ENCODE results near the gene KLHL35.

Gene KLHL35

DNA sequence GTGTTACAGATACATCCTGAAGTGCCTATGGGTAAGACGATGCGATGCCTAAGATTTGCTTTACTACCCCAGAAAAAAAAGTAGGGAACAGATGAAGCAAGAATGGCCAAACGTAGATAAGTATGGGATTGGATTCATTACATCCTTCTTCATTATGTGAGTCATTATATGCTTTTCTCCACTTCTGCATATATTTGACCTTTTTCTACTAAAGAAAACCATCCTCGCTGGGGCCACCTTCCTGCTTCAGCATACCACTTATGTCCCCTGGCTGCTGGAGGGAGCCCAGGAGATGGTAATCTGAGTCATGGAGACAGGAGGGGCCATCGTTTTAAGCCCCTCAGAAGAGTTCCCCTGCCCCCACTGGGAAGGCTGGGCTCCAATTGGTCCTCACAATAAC lies 14.4 kb upstream of the KLHL35 start:
- no peak for TF ChIP-seq POLR2A (IDR thresholded peaks at IDR 0.05; ENCODE audit: extremely low read depth, insufficient read length)
- no peak for TF ChIP-seq MYC (IDR thresholded peaks at IDR 0.05; ENCODE audit: low read depth, low read length)
- TF ChIP-seq MAX (IDR thresholded peaks at IDR 0.05; ENCODE audit: low read depth, low read length): no peak
- TF ChIP-seq CTCF (IDR thresholded peaks at IDR 0.05; ENCODE audit: low read depth, low read length): no peak
- H3K4me3 ChIP-seq (ENCODE audit: low read depth, low read length): no peak overlapping the region
- no peak for DNase-seq (ENCODE audit: low read depth)

DNA sequence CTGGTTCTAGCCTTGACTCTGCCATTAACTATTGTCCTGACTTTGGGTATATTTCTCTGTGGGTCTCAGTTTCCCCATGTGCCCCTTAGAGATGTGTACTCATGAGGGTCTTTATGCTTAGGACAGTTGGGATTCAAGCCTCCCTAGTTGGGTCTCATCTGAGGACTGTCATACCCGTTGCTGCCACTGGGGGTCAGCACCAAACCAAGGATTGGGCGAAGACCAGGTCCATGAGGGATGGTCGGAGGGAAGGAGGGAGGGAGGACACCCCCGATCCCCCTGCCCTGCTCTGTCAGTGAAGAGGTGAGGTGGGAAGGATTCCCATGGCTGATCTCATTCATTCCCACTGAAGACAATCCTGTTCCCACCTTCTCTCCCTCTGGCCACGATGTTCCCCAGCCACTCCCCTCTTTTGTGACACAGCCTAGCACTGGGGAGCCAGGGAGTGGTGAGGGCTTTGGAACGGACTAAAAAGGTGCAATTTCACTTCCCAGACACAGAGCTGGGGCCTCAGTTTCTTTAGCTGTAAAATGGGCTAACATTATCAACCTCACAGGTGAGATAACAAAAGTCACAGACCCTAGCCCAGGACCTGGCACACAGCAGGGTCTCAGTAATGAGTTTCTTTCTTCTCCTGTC lies 12.4 kb upstream of the KLHL35 start:
- H3K4me3 ChIP-seq (ENCODE audit: low read depth, low read length): no peak overlapping the region
- TF ChIP-seq POLR2A (IDR thresholded peaks at IDR 0.05; ENCODE audit: extremely low read depth, insufficient read length): no peak
- TF ChIP-seq CTCF (IDR thresholded peaks at IDR 0.05; ENCODE audit: low read depth, low read length): peak; percentile 95
- TF ChIP-seq MAX (IDR thresholded peaks at IDR 0.05; ENCODE audit: low read depth, low read length): peak; percentile 24; the same call in 1 of the 2 replicates
- no peak; the same call in 1 of the 2 replicates for TF ChIP-seq MYC (IDR thresholded peaks at IDR 0.05; ENCODE audit: low read depth, low read length)
- peak; percentile 68 for DNase-seq (ENCODE audit: low read depth)

DNA sequence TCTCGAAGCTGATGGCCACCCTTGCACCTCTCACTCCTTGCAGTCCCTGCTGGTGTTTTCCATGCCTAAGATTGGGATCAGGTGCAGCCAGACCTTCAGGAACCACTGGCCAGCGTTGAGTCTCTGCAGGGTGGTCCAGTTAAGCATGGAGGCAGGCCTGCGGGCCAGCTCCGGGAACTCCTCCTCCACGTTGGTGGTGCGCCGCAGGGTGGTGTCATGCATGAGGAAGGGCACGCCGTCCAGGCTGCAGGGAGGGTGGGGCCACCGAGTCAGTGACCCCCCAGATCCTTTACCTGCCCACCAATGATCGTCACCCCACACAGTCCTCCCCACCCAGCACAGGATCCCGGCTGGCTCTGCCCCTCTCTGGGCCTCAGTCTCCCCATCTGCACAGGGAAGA lies 10.0 kb upstream of the KLHL35 start:
- no peak overlapping the region for H3K4me3 ChIP-seq (ENCODE audit: low read depth, low read length)
- no peak for DNase-seq (ENCODE audit: low read depth)
- TF ChIP-seq MAX (IDR thresholded peaks at IDR 0.05; ENCODE audit: low read depth, low read length): no peak
- no peak for TF ChIP-seq CTCF (IDR thresholded peaks at IDR 0.05; ENCODE audit: low read depth, low read length)
- TF ChIP-seq POLR2A (IDR thresholded peaks at IDR 0.05; ENCODE audit: extremely low read depth, insufficient read length): no peak
- no peak for TF ChIP-seq MYC (IDR thresholded peaks at IDR 0.05; ENCODE audit: low read depth, low read length)

GRCh38 chr11:75442161-75442885 lies 9.3 kb upstream of the KLHL35 start:
- TF ChIP-seq POLR2A (IDR thresholded peaks at IDR 0.05; ENCODE audit: extremely low read depth, insufficient read length) (no peak), MAX (IDR thresholded peaks at IDR 0.05; ENCODE audit: low read depth, low read length) (no peak), MYC (IDR thresholded peaks at IDR 0.05; ENCODE audit: low read depth, low read length) (no peak), CTCF (IDR thresholded peaks at IDR 0.05; ENCODE audit: low read depth, low read length) (no peak)
- DNase-seq (ENCODE audit: low read depth): no peak
- no peak overlapping the region for H3K4me3 ChIP-seq (ENCODE audit: low read depth, low read length)

GRCh38 chr11:75441804-75442132 lies 8.8 kb upstream of the KLHL35 start:
- no peak for DNase-seq (ENCODE audit: low read depth)
- H3K4me3 ChIP-seq (ENCODE audit: low read depth, low read length): no peak overlapping the region
- TF ChIP-seq POLR2A (IDR thresholded peaks at IDR 0.05; ENCODE audit: extremely low read depth, insufficient read length) (no peak), MAX (IDR thresholded peaks at IDR 0.05; ENCODE audit: low read depth, low read length) (no peak), CTCF (IDR thresholded peaks at IDR 0.05; ENCODE audit: low read depth, low read length) (no peak), MYC (IDR thresholded peaks at IDR 0.05; ENCODE audit: low read depth, low read length) (no peak)
